Muscle of leg (tissue), 11 donors: ENCODE results near the gene OR51D1. TPM values are rescaled to one million over a fixed set of nuclear protein-coding genes. Genes with fewer than 3 reads are reported as not detected.

ENCODE experiments used
- DNase-seq: peaks from one replicate; pipeline ENCODE4 v3.0.0; 2013
- H3K27ac ChIP-seq: one replicate; pipeline ENCODE4 v1.5.1; 2013; ENCODE audit warnings: mild to moderate bottlenecking, low read length, control low read depth
- H3K27me3 ChIP-seq: one replicate; pipeline ENCODE4 v1.6.1; 2013; ENCODE audit warnings: low read length; ENCODE audit not compliant: control insufficient read depth, insufficient read depth
- H3K36me3 ChIP-seq: one replicate; pipeline ENCODE4 v1.6.1; 2013; ENCODE audit warnings: low read length; ENCODE audit not compliant: control insufficient read depth, insufficient read depth
- H3K4me1 ChIP-seq: one replicate; pipeline ENCODE4 v1.6.1; 2013; ENCODE audit warnings: low read length; ENCODE audit not compliant: control insufficient read depth, insufficient read depth
- H3K4me3 ChIP-seq: one replicate; pipeline ENCODE4 v1.5.1; 2013; ENCODE audit warnings: low read length, control low read depth
- H3K9me3 ChIP-seq: replicated peaks from 2 replicates; pipeline ENCODE4 v1.6.1; 2013; ENCODE audit warnings: low read depth, low read length; ENCODE audit not compliant: control insufficient read depth
- WGBS: methylation state at CpG from one replicate; pipeline ENCODE4 v1.1.5; 2013; ENCODE audit warnings: missing lambda C conversion rate; ENCODE audit not compliant: insufficient coverage; 5-methylcytosine and 5-hydroxymethylcytosine counted together
- polyA plus RNA-seq, 8 donors: library from polyadenylated mRNA; unstranded; fragments of 120-200 nt; gene quantifications; one replicate each; pipeline versions ENCODE4 v1.2.1 to v1.2.3, GENCODE V29; 2013; ENCODE audit warnings: inconsistent platforms in 1 of 8, low replicate concordance in 1 of 8; ENCODE audit not compliant: insufficient read length in 8 of 8, insufficient read depth in 1 of 8
- total RNA-seq: library from RNA; stranded (reverse); fragments of 120-200 nt; gene quantifications from one replicate; pipeline ENCODE4 v1.2.4, GENCODE V29; 2013

Gene OR51D1
- total and polyA plus RNA-seq, 9 donors = not detected

- H3K9me3 ChIP-seq = no peaks in the 10 kb centered on the region
- WGBS = no CpG with 5 or more reads among the region's 3 CpGs
- DNase-seq = no peak
Observed at GRCh38 chr11:4672470-4672869, 35.2 kb downstream of the OR51D1 start.

GRCh38 chr11:4673781-4674180 lies 36.5 kb downstream of the OR51D1 start:
- no peaks in the 10 kb centered on the region for H3K36me3 ChIP-seq
- H3K27ac ChIP-seq = no peak overlapping the region
- no peak overlapping the region for H3K4me3 ChIP-seq
- no peaks in the 10 kb centered on the region for H3K9me3 ChIP-seq
- H3K4me1 ChIP-seq = peaks cover 3% of the 10 kb centered on the region
- H3K27me3 ChIP-seq = no peaks in the 10 kb centered on the region
- 60% methylated on average over 1 of the region's 2 CpGs for WGBS
- DNase-seq = no peak

More at GRCh38 chr11:4672470-4672869, 35.2 kb downstream of the OR51D1 start:
- peaks cover 3% of the 10 kb centered on the region for H3K4me1 ChIP-seq
- no peaks in the 10 kb centered on the region for H3K36me3 ChIP-seq
- no peak overlapping the region for H3K4me3 ChIP-seq
- no peak overlapping the region for H3K27ac ChIP-seq
- H3K27me3 ChIP-seq = no peaks in the 10 kb centered on the region

- Histone ChIP-seq H3K36me3 (no peaks in the 10 kb centered on the region), H3K27me3 (no peaks in the 10 kb centered on the region), H3K4me1 (no peaks in the 10 kb centered on the region), H3K27ac (no peak overlapping the region), H3K4me3 (no peak overlapping the region), H3K9me3 (no peaks in the 10 kb centered on the region)
- no peak for DNase-seq
- WGBS = no CpG with 5 or more reads among the region's 2 CpGs
Observed at GRCh38 chr11:4677948-4678347, 40.7 kb downstream of the OR51D1 start.

- Histone ChIP-seq H3K27ac (no peak overlapping the region), H3K36me3 (no peaks in the 10 kb centered on the region), H3K27me3 (no peaks in the 10 kb centered on the region), H3K4me1 (no peaks in the 10 kb centered on the region), H3K9me3 (no peaks in the 10 kb centered on the region), H3K4me3 (no peak overlapping the region)
- DNase-seq = no peak
- WGBS = no CpG with 5 or more reads among the region's 3 CpGs
Observed at GRCh38 chr11:4680341-4680740, 43.1 kb downstream of the OR51D1 start.

- DNase-seq = no peak
- no CpG with 5 or more reads among the region's 2 CpGs for WGBS
Observed at GRCh38 chr11:4682623-4683419, 45.5 kb downstream of the OR51D1 start.

GRCh38 chr11:4684631-4685285 lies 47.5 kb downstream of the OR51D1 start:
- WGBS = 59% methylated on average over 2 of the region's 3 CpGs
- H3K27me3 ChIP-seq = no peaks in the 10 kb centered on the region
- H3K9me3 ChIP-seq = no peaks in the 10 kb centered on the region
- no peak for DNase-seq
- H3K4me3 ChIP-seq = no peak overlapping the region
- H3K4me1 ChIP-seq = no peaks in the 10 kb centered on the region
- H3K27ac ChIP-seq = no peak overlapping the region
- H3K36me3 ChIP-seq = no peaks in the 10 kb centered on the region

More at GRCh38 chr11:4682623-4683419, 45.5 kb downstream of the OR51D1 start:
- Histone ChIP-seq H3K9me3 (no peaks in the 10 kb centered on the region), H3K27me3 (no peaks in the 10 kb centered on the region), H3K4me3 (no peak overlapping the region), H3K36me3 (no peaks in the 10 kb centered on the region), H3K27ac (no peak overlapping the region), H3K4me1 (no peaks in the 10 kb centered on the region)

Other genes with a start within 250 kb of the OR51D1 start
- gene TRIM21, start 243.8 kb upstream of the OR51D1 start, total RNA-seq = 11.8 TPM
- 10 to 100 TPM in 3 of 8 donors, 1 to 10 TPM in 5; 6.4 to 12.7 (median 8.6) TPM for gene TRIM21, start 243.8 kb upstream of the OR51D1 start, polyA plus RNA-seq
- not detected for gene OR52K2, start 188.2 kb upstream of the OR51D1 start, total RNA-seq
- not detected for gene OR52K2, start 188.2 kb upstream of the OR51D1 start, polyA plus RNA-seq
- gene OR52K1, start 154.8 kb upstream of the OR51D1 start, total RNA-seq = not detected
- gene OR52K1, start 154.8 kb upstream of the OR51D1 start, polyA plus RNA-seq = under 1 TPM; 0.02 to 0.31 (median 0.11) TPM
- not detected for gene OR52M1, start 92.3 kb upstream of the OR51D1 start, total RNA-seq
- not detected for gene OR52M1, start 92.3 kb upstream of the OR51D1 start, polyA plus RNA-seq
- gene OR52I2, start 55.7 kb upstream of the OR51D1 start, total RNA-seq = not detected
- under 1 TPM in 1 of 8 donors, not detected in 7; 0.12 TPM for gene OR52I2, start 55.7 kb upstream of the OR51D1 start, polyA plus RNA-seq
- not detected for gene OR52I1, start 43.4 kb upstream of the OR51D1 start, total RNA-seq
- gene OR52I1, start 43.4 kb upstream of the OR51D1 start, polyA plus RNA-seq = under 1 TPM in 3 of 8 donors, not detected in 5; 0.06 to 0.16 (median 0.07) TPM
- gene TRIM68, start 29.2 kb upstream of the OR51D1 start, total RNA-seq = 8.0 TPM
- gene TRIM68, start 29.2 kb upstream of the OR51D1 start, polyA plus RNA-seq = 10 to 100 TPM in 1 of 8 donors, 1 to 10 TPM in 7; 7.6 to 10.4 (median 8.4) TPM
- 3.1 TPM for gene OR51E1, start 6.5 kb downstream of the OR51D1 start, total RNA-seq
- gene OR51E1, start 6.5 kb downstream of the OR51D1 start, polyA plus RNA-seq = 1 to 10 TPM; 1.4 to 3.2 (median 2.1) TPM
- gene OR51E2, start 60.4 kb downstream of the OR51D1 start, total RNA-seq = 0.53 TPM
- 1 to 10 TPM in 5 of 8 donors, under 1 TPM in 3; 0.51 to 1.8 (median 1.1) TPM for gene OR51E2, start 60.4 kb downstream of the OR51D1 start, polyA plus RNA-seq
- gene MMP26, start 67.3 kb downstream of the OR51D1 start, total RNA-seq = not detected
- gene MMP26, start 67.3 kb downstream of the OR51D1 start, polyA plus RNA-seq = not detected
- not detected for gene OR51F1, start 132.5 kb downstream of the OR51D1 start, total RNA-seq
- not detected for gene OR51F1, start 132.5 kb downstream of the OR51D1 start, polyA plus RNA-seq
- not detected for gene OR52R1, start 166.9 kb downstream of the OR51D1 start, total RNA-seq
- not detected for gene OR52R1, start 166.9 kb downstream of the OR51D1 start, polyA plus RNA-seq
- not detected for gene OR51F2, start 183.8 kb downstream of the OR51D1 start, total RNA-seq
- under 1 TPM in 1 of 8 donors, not detected in 7; 0.10 TPM for gene OR51F2, start 183.8 kb downstream of the OR51D1 start, polyA plus RNA-seq
- gene OR51S1, start 211.7 kb downstream of the OR51D1 start, total RNA-seq = not detected
- not detected for gene OR51S1, start 211.7 kb downstream of the OR51D1 start, polyA plus RNA-seq
- gene OR51T1, start 244.4 kb downstream of the OR51D1 start, total RNA-seq = not detected
- gene OR51T1, start 244.4 kb downstream of the OR51D1 start, polyA plus RNA-seq = not detected